B cell (primary cell): ENCODE data around the gene LCP1. TPM values are rescaled to one million over a fixed set of nuclear protein-coding genes. Genes with fewer than 3 reads are reported as not detected.
A peak's percentile ranks its signal among the peaks of the same experiment; 100 is the strongest.

ENCODE experiments used
- ATAC-seq: fragments of 200-7000 bp; cut with Tn5 transposase; one replicate; pipeline ENCODE4 v1.10.0; 2021; ENCODE audit warnings: low read depth, mild to moderate bottlenecking, moderate number of reproducible peaks, moderate library complexity
- CTCF ChIA-PET: fragments of 350-600 bp; sonication (Branson Sonifier 250); formaldehyde crosslinking; loops from one replicate; lab custom pipeline; 2021; ENCODE audit warnings: antibody characterized with exemption, inconsistent platforms; lab: Charles Lee
- POLR2A ChIA-PET: fragments of 350-600 bp; sonication (Branson Sonifier 250); formaldehyde crosslinking; loops from one replicate; lab custom pipeline; 2021; ENCODE audit warnings: antibody characterized with exemption; lab: Charles Lee
- DNase-seq: peaks from one replicate; pipeline ENCODE4 v3.0.0; 2013
- H2AFZ ChIP-seq: 2 replicates; pipeline ENCODE4 v1.6.1; 2012; ENCODE audit warnings: mild to moderate bottlenecking, low read depth, low read length; ENCODE audit not compliant: insufficient read depth, poor library complexity, severe bottlenecking
- H3K27ac ChIP-seq, 2 donors: 1 replicate in 1 of 2; 2 replicates in 1 of 2; pipeline ENCODE4 v1.5.1; 2012 to 2013; ENCODE audit warnings: low read length in 2 of 2, mild to moderate bottlenecking in 2 of 2, moderate library complexity in 1 of 2
- H3K27me3 ChIP-seq, 4 experiments: fragments of 200-600 bp in 1 of 4; sonication (generic) in 1 of 4; replicated peaks in 1 of 4; 1 replicate in 2 of 4; 2 replicates in 2 of 4; pipeline versions ENCODE4 v1.6.1 to v1.7.0; 2013 to 2016; ENCODE audit warnings: low read length in 3 of 4, mild to moderate bottlenecking in 2 of 4, mixed read lengths in 1 of 4, moderate library complexity in 1 of 4; ENCODE audit not compliant: insufficient read depth in 4 of 4, control insufficient read depth in 3 of 4; ENCODE audit errors: control extremely low read depth in 1 of 4
- H3K36me3 ChIP-seq, 2 experiments: replicated peaks in 1 of 2; 1 replicate in 1 of 2; 2 replicates in 1 of 2; pipeline versions ENCODE4 v1.6.1 to v1.7.1; 2013; ENCODE audit warnings: low read length in 1 of 2; ENCODE audit not compliant: insufficient read depth in 2 of 2, control insufficient read depth in 1 of 2; ENCODE audit errors: control extremely low read depth in 1 of 2, extremely low read depth in 1 of 2
- H3K4me1 ChIP-seq, 2 donors: fragments of 200-600 bp in 1 of 2; sonication (generic) in 1 of 2; 1 replicate in 1 of 2; 2 replicates in 1 of 2; pipeline versions ENCODE4 v1.5.1 to v1.6.1; 2013 to 2017; ENCODE audit warnings: low read length in 2 of 2; ENCODE audit not compliant: control insufficient read depth in 2 of 2, insufficient read depth in 2 of 2
- H3K4me2 ChIP-seq: replicated peaks from 2 replicates; pipeline ENCODE3; 2012; ENCODE audit warnings: mild to moderate bottlenecking, low read depth, low read length; ENCODE audit not compliant: poor library complexity, severe bottlenecking
- H3K4me3 ChIP-seq, 5 experiments: fragments of 200-600 bp in 1 of 5; sonication (generic) in 1 of 5; 1 replicate in 3 of 5; 2 replicates in 2 of 5; pipeline versions ENCODE4 v1.5.1 to v1.7.0; 2011 to 2016; ENCODE audit warnings: low read length in 4 of 5, mild to moderate bottlenecking in 4 of 5, low read depth in 2 of 5, control low read depth in 1 of 5, moderate library complexity in 1 of 5; ENCODE audit not compliant: insufficient read depth in 1 of 5; ENCODE audit errors: control extremely low read depth in 1 of 5, extremely low read depth in 1 of 5
- H3K79me2 ChIP-seq: fragments of 200-600 bp; sonication (generic); one replicate; pipeline ENCODE4 v1.6.0; 2016; ENCODE audit warnings: low read length; ENCODE audit not compliant: control insufficient read depth, insufficient read depth
- H3K9ac ChIP-seq: fragments of 200-600 bp; sonication (generic); 2 replicates; pipeline ENCODE4 v1.6.1; 2017; ENCODE audit warnings: mild to moderate bottlenecking, low read length, moderate library complexity
- H3K9me3 ChIP-seq, 3 donors: one replicate each; pipeline versions ENCODE4 v1.6.1 to v1.7.1; 2013; ENCODE audit warnings: low read length in 2 of 3; ENCODE audit not compliant: control insufficient read depth in 2 of 3, insufficient read depth in 1 of 3; ENCODE audit errors: control extremely low read depth in 1 of 3
- H4K20me1 ChIP-seq: 2 replicates; pipeline ENCODE4 v1.6.0; 2012; ENCODE audit warnings: mild to moderate bottlenecking, low read length; ENCODE audit not compliant: insufficient read depth, control insufficient read depth, poor library complexity, severe bottlenecking
- H3K27ac Mint-ChIP-seq: one replicate; pipeline ENCODE4 v1.8.0; 2021; ENCODE audit warnings: mixed read lengths
- H3K27me3 Mint-ChIP-seq: one replicate; pipeline ENCODE4 v1.8.0; 2021; ENCODE audit warnings: mixed read lengths
- H3K4me1 Mint-ChIP-seq: one replicate; pipeline ENCODE4 v1.8.0; 2021; ENCODE audit warnings: mixed read lengths
- H3K4me3 Mint-ChIP-seq: one replicate; pipeline ENCODE4 v1.8.0; 2021; ENCODE audit warnings: mixed read lengths
- H3K9me3 Mint-ChIP-seq: one replicate; pipeline ENCODE4 v1.8.0; 2022; ENCODE audit warnings: mixed read lengths; ENCODE audit not compliant: insufficient read depth
- EZH2 ChIP-seq: IDR thresholded peaks from 2 replicates; pipeline ENCODE4 v1.6.1; 2012; ENCODE audit warnings: borderline replicate concordance, low read depth, mild to moderate bottlenecking, moderate library complexity, low read length; ENCODE audit not compliant: insufficient read depth, poor library complexity, severe bottlenecking
- WGBS: methylation state at CpG from one replicate; pipeline ENCODE4 v1.1.5; 2013; ENCODE audit warnings: missing lambda C conversion rate; ENCODE audit not compliant: insufficient coverage; 5-methylcytosine and 5-hydroxymethylcytosine counted together
- intact Hi-C: fragments of 100-400 bp; cut with micrococcal nuclease; formaldehyde crosslinking; loops from one replicate; pipeline ENCODE4 v1.10.0; 2022
- polyA plus RNA-seq: library from polyadenylated mRNA; depleted of rRNA; stranded (reverse); fragments of >200 nt; gene quantifications from 2 replicates; pipeline ENCODE4 v1.2.3, GENCODE V29; 2012
- total RNA-seq, 2 donors: library from RNA; stranded (reverse); fragments of 120-200 nt in 1 of 2; gene quantifications; 1 replicate in 1 of 2; 2 replicates in 1 of 2; pipeline versions ENCODE4 v1.2.3 to v1.2.4, GENCODE V29; 2013 to 2022
- TF ChIP-seq, protein P1 (sequence below): fragments of 200-600 bp; IDR thresholded peaks from one replicate; pipeline ENCODE4 v1.8.0; 2022; ENCODE audit warnings: antibody characterized with exemption, mild to moderate bottlenecking

Gene LCP1
- total and polyA plus RNA-seq, 2 donors (not counting 1 experiment from before 2014, with no cell fraction given) = 151 to 243 TPM

GRCh38 chr13:46145950-46146349 lies 36.0 kb downstream of the LCP1 start:
- H3K4me3 ChIP-seq = no peak overlapping the region
- no peaks in the 10 kb centered on the region for H3K4me1 ChIP-seq
- H3K27me3 Mint-ChIP-seq = no peaks in the 10 kb centered on the region
- no peak for TF ChIP-seq EZH2
- TF ChIP-seq, protein P1, sequence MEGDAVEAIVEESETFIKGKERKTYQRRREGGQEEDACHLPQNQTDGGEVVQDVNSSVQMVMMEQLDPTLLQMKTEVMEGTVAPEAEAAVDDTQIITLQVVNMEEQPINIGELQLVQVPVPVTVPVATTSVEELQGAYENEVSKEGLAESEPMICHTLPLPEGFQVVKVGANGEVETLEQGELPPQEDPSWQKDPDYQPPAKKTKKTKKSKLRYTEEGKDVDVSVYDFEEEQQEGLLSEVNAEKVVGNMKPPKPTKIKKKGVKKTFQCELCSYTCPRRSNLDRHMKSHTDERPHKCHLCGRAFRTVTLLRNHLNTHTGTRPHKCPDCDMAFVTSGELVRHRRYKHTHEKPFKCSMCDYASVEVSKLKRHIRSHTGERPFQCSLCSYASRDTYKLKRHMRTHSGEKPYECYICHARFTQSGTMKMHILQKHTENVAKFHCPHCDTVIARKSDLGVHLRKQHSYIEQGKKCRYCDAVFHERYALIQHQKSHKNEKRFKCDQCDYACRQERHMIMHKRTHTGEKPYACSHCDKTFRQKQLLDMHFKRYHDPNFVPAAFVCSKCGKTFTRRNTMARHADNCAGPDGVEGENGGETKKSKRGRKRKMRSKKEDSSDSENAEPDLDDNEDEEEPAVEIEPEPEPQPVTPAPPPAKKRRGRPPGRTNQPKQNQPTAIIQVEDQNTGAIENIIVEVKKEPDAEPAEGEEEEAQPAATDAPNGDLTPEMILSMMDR = no peak
- H3K4me3 Mint-ChIP-seq = no peak overlapping the region
- no peak overlapping the region for H3K9ac ChIP-seq
- H3K27ac Mint-ChIP-seq = no peak overlapping the region
- intact Hi-C loops = loop anchor here (5.0 kb wide), 1 partner anchor 36 kb away; the partner anchor contains the start of gene LCP1
- peaks cover 4 to 91% of the 10 kb centered on the region in 2 experiments for H3K36me3 ChIP-seq
- DNase-seq = no peak
- H3K27me3 ChIP-seq = no peaks in the 10 kb centered on the region
- H3K9me3 ChIP-seq = no peaks in the 10 kb centered on the region
- no peaks in the 10 kb centered on the region for H3K9me3 Mint-ChIP-seq
- H2AFZ ChIP-seq = no peak overlapping the region
- no peak for ATAC-seq
- peaks cover 29% of the 10 kb centered on the region for H4K20me1 ChIP-seq
- peaks cover 21% of the 10 kb centered on the region for H3K79me2 ChIP-seq
- H3K4me1 Mint-ChIP-seq = no peaks in the 10 kb centered on the region
- WGBS = no CpG with 5 or more reads among the region's 2 CpGs
- ChIA-PET POLR2A (interaction anchor here (0.6 to 0.7 kb wide), 2 partner anchors 143 to 232 kb away, joined by 4 to 6 read pairs; no protein-coding TSS in a partner anchor), CTCF (no interaction called here)
- H3K4me2 ChIP-seq = no peak overlapping the region
- H3K27ac ChIP-seq = no peak overlapping the region

GRCh38 chr13:46145135-46145534 lies 36.8 kb downstream of the LCP1 start:
- H3K27ac Mint-ChIP-seq = peak overlapping the region; percentile 38

More at GRCh38 chr13:46145135-46145534, 36.8 kb downstream of the LCP1 start:
- TF ChIP-seq, protein P1 = no peak
- no peak for TF ChIP-seq EZH2
- H3K9ac ChIP-seq = no peak overlapping the region
- 100% methylated on average over 3 of the region's 4 CpGs for WGBS
- no peaks in the 10 kb centered on the region for H3K4me1 ChIP-seq
- no peak overlapping the region for H3K4me2 ChIP-seq
- H3K27me3 Mint-ChIP-seq = no peaks in the 10 kb centered on the region
- no peaks in the 10 kb centered on the region for H3K27me3 ChIP-seq
- no peak overlapping the region for H2AFZ ChIP-seq
- no peaks in the 10 kb centered on the region for H3K4me1 Mint-ChIP-seq
- no peak for ATAC-seq
- peak overlapping the region in 1 of 2 donors; percentile 9 for H3K27ac ChIP-seq
- no peaks in the 10 kb centered on the region for H3K9me3 ChIP-seq
- peaks cover 26% of the 10 kb centered on the region for H4K20me1 ChIP-seq
- ChIA-PET CTCF (interaction anchor here (1.0 to 4.3 kb wide), 3 partner anchors 14 to 125 kb away, joined by 3 to 25 read pairs (median 4); no protein-coding TSS in a partner anchor), POLR2A (interaction anchor here (0.6 kb wide), 1 partner anchor 142 kb away, joined by 4 read pairs; no protein-coding TSS in a partner anchor)
- H3K79me2 ChIP-seq = peaks cover 13% of the 10 kb centered on the region
- no peaks in the 10 kb centered on the region for H3K9me3 Mint-ChIP-seq
- H3K4me3 Mint-ChIP-seq = no peak overlapping the region
- H3K36me3 ChIP-seq = peaks cover 4 to 91% of the 10 kb centered on the region in 2 experiments
- no peak for DNase-seq
- intact Hi-C loops = loop anchor here (5.0 kb wide), 1 partner anchor 37 kb away; the partner anchor contains the start of gene LCP1
- no peak overlapping the region for H3K4me3 ChIP-seq
